ENCODE results near the gene AGAP1. TPM values are rescaled to one million over a fixed set of nuclear protein-coding genes. Genes with fewer than 3 reads are reported as not detected.

AGAP1 gene
- total and polyA plus RNA-seq, 11 donors = 5.9 to 21.6 (median 18.9) TPM

DNA sequence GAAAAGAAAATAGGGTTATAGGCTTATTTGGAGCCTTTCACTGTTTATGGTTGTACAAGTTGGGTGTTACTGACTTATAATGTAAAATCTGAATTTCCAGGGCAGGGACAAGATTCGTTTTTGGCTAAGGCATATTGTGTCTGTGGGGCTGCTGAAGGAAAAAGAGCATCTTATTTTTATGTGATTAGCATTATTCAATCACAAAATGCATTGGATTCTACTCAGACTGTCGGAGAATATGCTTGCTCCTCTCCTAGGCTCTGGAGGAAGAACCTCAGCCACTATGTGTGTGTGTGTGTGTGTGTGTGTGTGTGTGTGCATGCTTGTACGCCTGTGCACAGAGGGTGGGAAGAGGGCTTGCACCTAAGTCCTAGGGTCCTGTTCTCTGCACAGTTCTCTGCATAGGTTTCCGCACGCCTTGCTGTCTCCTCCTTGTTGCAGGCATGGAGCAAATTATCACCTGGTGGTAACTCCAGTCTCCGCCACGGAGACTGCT, 44.3 kb downstream of the AGAP1 start:
- DNase-seq (no peak), ATAC-seq (no peak)
- WGBS, 4 donors = 83 to 88% (median 85%) methylated on average over 5 to 7 of the region's 7 CpGs
- Histone ChIP-seq H3K4me1 (peaks cover 0 to 11% (median 0%) of the 10 kb centered on the region in 12 donors), H3K27ac (no peak overlapping the region), H3K36me3 (no peaks in the 10 kb centered on the region), H3K9me3 (no peaks in the 10 kb centered on the region), H3K27me3 (no peaks in the 10 kb centered on the region), H3K4me3 (no peak overlapping the region)
- TF ChIP-seq POLR2A (IDR thresholded peaks at IDR 0.05) = no peak
- TF ChIP-seq, protein P1, sequence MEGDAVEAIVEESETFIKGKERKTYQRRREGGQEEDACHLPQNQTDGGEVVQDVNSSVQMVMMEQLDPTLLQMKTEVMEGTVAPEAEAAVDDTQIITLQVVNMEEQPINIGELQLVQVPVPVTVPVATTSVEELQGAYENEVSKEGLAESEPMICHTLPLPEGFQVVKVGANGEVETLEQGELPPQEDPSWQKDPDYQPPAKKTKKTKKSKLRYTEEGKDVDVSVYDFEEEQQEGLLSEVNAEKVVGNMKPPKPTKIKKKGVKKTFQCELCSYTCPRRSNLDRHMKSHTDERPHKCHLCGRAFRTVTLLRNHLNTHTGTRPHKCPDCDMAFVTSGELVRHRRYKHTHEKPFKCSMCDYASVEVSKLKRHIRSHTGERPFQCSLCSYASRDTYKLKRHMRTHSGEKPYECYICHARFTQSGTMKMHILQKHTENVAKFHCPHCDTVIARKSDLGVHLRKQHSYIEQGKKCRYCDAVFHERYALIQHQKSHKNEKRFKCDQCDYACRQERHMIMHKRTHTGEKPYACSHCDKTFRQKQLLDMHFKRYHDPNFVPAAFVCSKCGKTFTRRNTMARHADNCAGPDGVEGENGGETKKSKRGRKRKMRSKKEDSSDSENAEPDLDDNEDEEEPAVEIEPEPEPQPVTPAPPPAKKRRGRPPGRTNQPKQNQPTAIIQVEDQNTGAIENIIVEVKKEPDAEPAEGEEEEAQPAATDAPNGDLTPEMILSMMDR (IDR thresholded peaks at IDR 0.05) = no peak
- intact Hi-C loops (cut with DNase I) = no loop called here

- Histone ChIP-seq H3K36me3 (no peaks in the 10 kb centered on the region), H3K4me3 (no peak overlapping the region), H3K9me3 (no peaks in the 10 kb centered on the region), H3K27ac (no peak overlapping the region), H3K27me3 (no peaks in the 10 kb centered on the region), H3K4me1 (peaks cover 0 to 11% (median 0%) of the 10 kb centered on the region in 12 donors)
- no peak for ATAC-seq
- DNase-seq = no peak
- 77 to 85% (median 78%) methylated on average over 5 of the region's 5 CpGs for WGBS, 4 donors
- intact Hi-C loops (cut with DNase I) = no loop called here
- TF ChIP-seq, protein P1 (IDR thresholded peaks at IDR 0.05) = no peak
- TF ChIP-seq POLR2A (IDR thresholded peaks at IDR 0.05) = no peak
These were observed 45.1 kb downstream of the AGAP1 start for GRCh38 chr2:235538981-235539380.

- no peak overlapping the region for H3K27ac ChIP-seq
- H3K4me3 ChIP-seq = no peak overlapping the region
- TF ChIP-seq POLR2A (IDR thresholded peaks at IDR 0.05) = no peak
- TF ChIP-seq, protein P1 (IDR thresholded peaks at IDR 0.05) = no peak
- no peaks in the 10 kb centered on the region for H3K36me3 ChIP-seq
- H3K9me3 ChIP-seq = no peaks in the 10 kb centered on the region
- intact Hi-C loops (cut with DNase I) = loop anchor here in 1 of 10 donors (10.0 kb wide), 1 partner anchor 105 kb away; no protein-coding TSS in a partner anchor
- peaks cover 0 to 11% (median 0%) of the 10 kb centered on the region in 12 donors for H3K4me1 ChIP-seq
- H3K27me3 ChIP-seq = no peaks in the 10 kb centered on the region
- 90 to 96% (median 93%) methylated on average over 7 of the region's 7 CpGs for WGBS, 4 donors
- ATAC-seq = no peak
- peak in 1 of 5 donors; percentile 14 for DNase-seq
These were observed 45.9 kb downstream of the AGAP1 start for GRCh38 chr2:235539773-235540172.

DNA sequence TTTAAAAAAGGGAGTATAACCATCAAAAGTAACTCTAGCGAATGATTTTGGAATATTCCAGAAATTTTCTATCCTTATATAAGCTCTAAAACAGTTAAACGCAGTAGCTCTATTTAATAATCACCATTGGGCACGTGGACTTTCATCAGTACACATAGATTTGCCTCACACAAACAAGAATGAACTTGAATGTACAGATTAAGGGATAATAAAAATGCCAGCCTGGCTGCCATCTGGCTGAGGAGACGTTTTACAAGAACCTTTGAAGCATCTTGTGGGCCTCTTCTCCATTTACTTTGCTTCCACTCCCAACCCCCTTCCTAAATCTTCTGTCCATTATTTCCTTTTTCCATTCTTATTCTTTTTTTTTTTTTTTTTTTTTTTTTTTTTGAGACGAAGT, 47.2 kb downstream of the AGAP1 start:
- H3K9me3 ChIP-seq = no peaks in the 10 kb centered on the region
- TF ChIP-seq POLR2A (IDR thresholded peaks at IDR 0.05) = no peak
- TF ChIP-seq, protein P1 (IDR thresholded peaks at IDR 0.05) = no peak
- peaks cover 0 to 21% (median 2%) of the 10 kb centered on the region in 12 donors for H3K4me1 ChIP-seq
- WGBS, 4 donors = 94 to 96% (median 96%) methylated on average over 5 of the region's 5 CpGs
- no peaks in the 10 kb centered on the region for H3K27me3 ChIP-seq
- no peak overlapping the region for H3K27ac ChIP-seq
- H3K4me3 ChIP-seq = no peak overlapping the region
- ATAC-seq (no peak), DNase-seq (no peak)
- no peaks in the 10 kb centered on the region for H3K36me3 ChIP-seq
- intact Hi-C loops (cut with DNase I) = loop anchor here in 1 of 10 donors (10.0 kb wide), 1 partner anchor 106 kb away; no protein-coding TSS in a partner anchor

Data from heart left ventricle (tissue), 16 donors.